Panc1 (cell line): ENCODE data around the gene ANKRD23.

ENCODE experiments used
- CTCF ChIP-seq: fragments of 450-650 bp; IDR thresholded peaks from 2 replicates; pipeline ENCODE4 v1.5.1; 2017; ENCODE audit warnings: mild to moderate bottlenecking
- SIN3A ChIP-seq: IDR thresholded peaks from 2 replicates; pipeline ENCODE4 v1.6.1; 2012; ENCODE audit warnings: low read depth, mild to moderate bottlenecking, low read length, moderate library complexity, borderline replicate concordance; ENCODE audit not compliant: insufficient read depth

GRCh38 chr2:96866149-96866548 lies 22.3 kb upstream of the ANKRD23 start:
- TF ChIP-seq CTCF (no peak), SIN3A (no peak)
